PC-3 (cell line): ENCODE results near the gene POLRMT. TPM values are rescaled to one million over a fixed set of nuclear protein-coding genes. Genes with fewer than 3 reads are reported as not detected.

Experiments used
- ATAC-seq: fragments of 200-7000 bp; cut with Tn5 transposase; 2 replicates; pipeline ENCODE4 v1.9.1; 2020; ENCODE audit warnings: mild to moderate bottlenecking, moderate library complexity
- BruUV-seq: library from RNA; stranded (reverse); fragments of 400-500 nt; replicated peaks from 2 replicates; lab custom pipeline; 2021; lab: Mats Ljungman, UMichigan
- CTCF ChIA-PET: fragments of 300-600 bp; sonication (Branson Sonifier 250); formaldehyde crosslinking; loops from one replicate; lab custom pipeline; 2022; ENCODE audit warnings: antibody characterized with exemption; lab: Charles Lee
- POLR2A ChIA-PET: fragments of 300-600 bp; sonication (Branson Sonifier 250); formaldehyde crosslinking; loops from one replicate; lab custom pipeline; 2022; ENCODE audit warnings: antibody characterized with exemption; ENCODE audit not compliant: unreplicated experiment; lab: Charles Lee
- DNase-seq: peaks from one replicate; pipeline ENCODE4 v3.0.0-alpha.2; 2015
- H2AFZ ChIP-seq: fragments of 300-600 bp; sonication (generic); 2 replicates; pipeline ENCODE4 v1.6.0; 2016; ENCODE audit warnings: antibody characterized with exemption, low read length
- H3F3A ChIP-seq: fragments of 300-600 bp; sonication (generic); one replicate; pipeline ENCODE4 v1.6.0; 2017; ENCODE audit warnings: antibody characterized with exemption, low read length, control low read depth, mild to moderate bottlenecking; ENCODE audit not compliant: unreplicated experiment
- H3K27ac ChIP-seq: fragments of 300-600 bp; sonication (generic); 2 replicates; pipeline ENCODE4 v1.5.1; 2016; ENCODE audit warnings: mild to moderate bottlenecking, low read length
- H3K27me3 ChIP-seq: fragments of 300-600 bp; sonication (generic); 2 replicates; pipeline ENCODE4 v1.6.1; 2016; ENCODE audit warnings: low read length, mixed read lengths
- H3K36me3 ChIP-seq: fragments of 300-600 bp; sonication (generic); 2 replicates; pipeline ENCODE4 v1.6.1; 2016; ENCODE audit warnings: low read depth, mixed run types, low read length, mixed read lengths
- H3K4me1 ChIP-seq: fragments of 300-600 bp; sonication (generic); 2 replicates; pipeline ENCODE4 v1.5.1; 2016; ENCODE audit warnings: low read length; ENCODE audit not compliant: insufficient read depth
- H3K4me2 ChIP-seq: fragments of 300-600 bp; sonication (generic); 2 replicates; pipeline ENCODE4 v1.6.0; 2016; ENCODE audit warnings: low read length
- H3K4me3 ChIP-seq: fragments of 300-600 bp; sonication (generic); 2 replicates; pipeline ENCODE4 v1.5.1; 2016; ENCODE audit warnings: mild to moderate bottlenecking, low read length, mixed read lengths
- H3K79me2 ChIP-seq: fragments of 300-600 bp; sonication (generic); 2 replicates; pipeline ENCODE4 v1.6.1; 2017; ENCODE audit warnings: low read length, mixed read lengths
- H3K9ac ChIP-seq: fragments of 300-600 bp; sonication (generic); 2 replicates; pipeline ENCODE4 v1.6.0; 2016; ENCODE audit warnings: mild to moderate bottlenecking, low read length
- H3K9me2 ChIP-seq: fragments of 300-600 bp; sonication (generic); replicated peaks from 2 replicates; pipeline ENCODE4 v1.6.1; 2016; ENCODE audit warnings: mixed run types, low read length, mixed read lengths
- H3K9me3 ChIP-seq: fragments of 300-600 bp; sonication (generic); 2 replicates; pipeline ENCODE4 v1.6.1; 2016; ENCODE audit warnings: low read length, mixed read lengths
- H4K20me1 ChIP-seq: fragments of 300-600 bp; sonication (generic); 2 replicates; pipeline ENCODE4 v1.6.1; 2016; ENCODE audit warnings: low read length, mixed read lengths
- CTCF ChIP-seq: fragments of 300-600 bp; sonication (generic); conservative IDR thresholded peaks from 2 replicates; pipeline ENCODE4 v1.5.1; 2017; ENCODE audit warnings: antibody characterized with exemption, low read depth, mild to moderate bottlenecking, low read length
- EZH2 ChIP-seq: fragments of 300-600 bp; sonication (generic); IDR thresholded peaks from one replicate; pipeline ENCODE4 v1.6.1; 2017; ENCODE audit warnings: antibody characterized with exemption, mild to moderate bottlenecking, low read length; ENCODE audit not compliant: unreplicated experiment
- EZH2phosphoT487 ChIP-seq: fragments of 300-600 bp; sonication (generic); IDR thresholded peaks from 2 replicates; pipeline ENCODE4 v1.6.1; 2018; ENCODE audit warnings: mild to moderate bottlenecking, antibody characterized with exemption, low read length, borderline replicate concordance
- intact Hi-C: fragments of 100-400 bp; cut with micrococcal nuclease; formaldehyde crosslinking; loops from 2 replicates; pipeline ENCODE4 v1.9.0; 2023
- total RNA-seq: library from RNA; depleted of rRNA; stranded (reverse); fragments of >200 nt; gene quantifications from 2 replicates; pipeline ENCODE4 v1.2.3, GENCODE V29; 2014

Gene POLRMT
- total RNA-seq, 1 experiment from 2014 or later = 60.5 TPM

- Histone ChIP-seq H3K9me3 (no peaks in the 10 kb centered on the region), H3K4me3 (no peak overlapping the region), H3K9ac (no peak overlapping the region), H3K27me3 (no peaks in the 10 kb centered on the region), H3K79me2 (peaks cover 95% of the 10 kb centered on the region), H3K4me1 (peaks cover 8% of the 10 kb centered on the region), H3K27ac (no peak overlapping the region), H3F3A (no peaks in the 10 kb centered on the region), H2AFZ (no peak overlapping the region), H3K9me2 (no peaks in the 10 kb centered on the region), H3K4me2 (no peak overlapping the region), H4K20me1 (peaks cover 50% of the 10 kb centered on the region), H3K36me3 (no peaks in the 10 kb centered on the region)
- ChIA-PET POLR2A (no interaction called here), CTCF (no interaction called here)
- no peak for TF ChIP-seq CTCF
- TF ChIP-seq EZH2 = no peak
- TF ChIP-seq EZH2phosphoT487 = no peak
- ATAC-seq (no peak), DNase-seq (no peak)
- no TSS peak for BruUV-seq
- intact Hi-C loops = no loop called here
Observed at GRCh38 chr19:658059-658839, 24.9 kb upstream of the POLRMT start.

DNA sequence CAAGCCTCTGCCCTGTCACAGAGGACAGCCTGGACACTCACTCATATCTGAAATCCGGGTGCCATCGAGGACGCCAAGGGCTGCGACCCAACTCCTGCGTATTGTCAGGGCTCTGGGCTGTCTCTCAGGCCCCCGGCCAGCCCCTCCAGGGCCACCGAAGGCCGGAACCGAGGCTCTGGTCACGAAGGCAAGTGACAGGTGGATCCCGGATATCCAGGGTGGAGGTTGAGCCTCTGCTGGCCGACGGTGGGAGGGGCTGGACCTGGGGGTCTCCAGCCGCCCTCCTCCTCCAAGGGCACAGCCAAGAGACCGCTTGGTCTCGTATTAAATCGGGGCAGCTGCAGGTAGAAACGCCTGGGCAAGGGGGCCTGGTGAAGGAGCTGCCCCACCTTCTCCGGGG is 24.3 kb upstream of the POLRMT start:
- H3K4me1 ChIP-seq = peaks cover 8% of the 10 kb centered on the region
- POLR2A ChIA-PET = no interaction called here
- H3K79me2 ChIP-seq = peaks cover 98% of the 10 kb centered on the region
- ATAC-seq (no peak), DNase-seq (no peak)
- H4K20me1 ChIP-seq = peaks cover 50% of the 10 kb centered on the region
- intact Hi-C loops = no loop called here
- BruUV-seq = no TSS peak
- no peaks in the 10 kb centered on the region for H3K36me3 ChIP-seq
- no peak overlapping the region for H3K27ac ChIP-seq
- no peaks in the 10 kb centered on the region for H3K9me2 ChIP-seq
- H3K27me3 ChIP-seq = no peaks in the 10 kb centered on the region
- CTCF ChIA-PET = no interaction called here
- no peak for TF ChIP-seq EZH2
- TF ChIP-seq CTCF = no peak
- TF ChIP-seq EZH2phosphoT487 = no peak
- no peaks in the 10 kb centered on the region for H3F3A ChIP-seq
- no peaks in the 10 kb centered on the region for H3K9me3 ChIP-seq
- no peak overlapping the region for H3K4me2 ChIP-seq
- no peak overlapping the region for H2AFZ ChIP-seq
- no peak overlapping the region for H3K9ac ChIP-seq
- no peak overlapping the region for H3K4me3 ChIP-seq
